BLaER1 (cell line): ENCODE results near the gene KL.

ENCODE experiments used
- H3K27ac ChIP-seq: shearing (Covaris generic); formaldehyde crosslinking; 2 replicates; pipeline ENCODE4 v1.8.1; 2022
- H3K27me3 ChIP-seq: shearing (Covaris generic); formaldehyde crosslinking; 2 replicates; pipeline ENCODE4 v1.8.1; 2022
- H3K36me3 ChIP-seq: shearing (Covaris generic); formaldehyde crosslinking; 2 replicates; pipeline ENCODE4 v1.8.1; 2022
- H3K4me1 ChIP-seq: shearing (Covaris generic); formaldehyde crosslinking; 2 replicates; pipeline ENCODE4 v1.8.1; 2022
- H3K4me2 ChIP-seq: shearing (Covaris generic); formaldehyde crosslinking; 2 replicates; pipeline ENCODE4 v1.8.1; 2022
- H3K4me3 ChIP-seq: shearing (Covaris generic); formaldehyde crosslinking; 2 replicates; pipeline ENCODE4 v1.8.1; 2022
- H3K9ac ChIP-seq: shearing (Covaris generic); formaldehyde crosslinking; 2 replicates; pipeline ENCODE4 v1.8.1; 2022
- H3K9me3 ChIP-seq: shearing (Covaris generic); formaldehyde crosslinking; 2 replicates; pipeline ENCODE4 v1.8.1; 2022
- H4K20me1 ChIP-seq: shearing (Covaris generic); formaldehyde crosslinking; 2 replicates; pipeline ENCODE4 v1.8.1; 2022
- Cebpa-rat ChIP-seq: shearing (Covaris generic); IDR thresholded peaks from 2 replicates; pipeline ENCODE4 v1.8.1; 2022

Gene KL

DNA sequence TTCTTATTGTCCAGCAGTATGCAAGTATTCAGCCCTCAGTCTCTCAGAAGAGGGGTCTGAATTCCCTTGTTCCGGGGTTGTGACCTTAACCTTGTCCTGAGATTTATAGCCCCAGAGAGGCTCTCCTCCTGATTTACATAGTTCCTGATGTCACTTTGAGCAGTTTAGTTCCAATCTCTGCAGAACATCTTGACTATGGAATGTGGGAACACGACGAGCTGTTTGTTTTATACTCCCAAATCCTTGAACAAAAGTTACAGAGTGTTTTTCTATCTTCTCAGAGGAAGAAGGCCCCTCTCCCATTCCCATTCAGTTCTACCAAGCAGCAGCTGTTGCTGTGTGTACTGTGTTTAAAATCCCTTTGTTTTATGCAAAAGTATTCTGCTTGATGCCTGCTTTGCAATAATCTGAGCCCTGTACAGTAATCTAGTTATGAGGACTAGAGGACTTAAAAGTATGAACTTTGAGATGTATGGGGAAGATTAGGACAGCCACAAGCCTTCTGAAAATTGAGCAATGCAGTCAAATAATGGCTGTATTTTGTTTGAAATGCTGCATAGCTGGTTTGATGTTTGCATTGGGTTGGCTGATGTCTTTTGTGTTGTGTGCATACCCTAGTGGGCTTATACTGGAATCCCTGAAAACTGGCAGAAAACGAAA, 74.7 kb downstream of the KL start:
- no peak overlapping the region for H3K9ac ChIP-seq
- no peak overlapping the region for H3K27ac ChIP-seq
- no peaks in the 10 kb centered on the region for H3K36me3 ChIP-seq
- H4K20me1 ChIP-seq, result no peaks in the 10 kb centered on the region
- no peak overlapping the region for H3K4me3 ChIP-seq
- H3K4me1 ChIP-seq, result no peaks in the 10 kb centered on the region
- TF ChIP-seq Cebpa-rat, result no peak
- no peaks in the 10 kb centered on the region for H3K9me3 ChIP-seq
- H3K27me3 ChIP-seq, result no peaks in the 10 kb centered on the region
- H3K4me2 ChIP-seq, result no peak overlapping the region

DNA sequence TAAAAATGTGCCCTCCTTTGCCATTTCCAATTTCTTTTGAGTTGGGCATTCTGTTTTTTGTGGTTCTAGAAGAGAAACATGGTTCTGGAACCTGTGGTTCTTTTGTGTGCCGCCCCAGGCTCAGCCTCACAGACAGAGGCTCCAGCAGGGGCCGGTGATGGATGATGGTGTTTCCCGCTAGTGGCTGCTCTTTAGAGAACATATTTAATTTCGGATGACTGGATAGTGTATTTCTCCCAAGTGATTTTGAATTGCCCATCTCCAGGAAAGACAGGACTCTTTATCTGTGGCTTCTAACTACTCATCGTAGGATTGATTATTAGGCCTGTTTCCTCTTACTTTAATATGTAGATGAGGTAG, 75.2 kb downstream of the KL start:
- H3K4me1 ChIP-seq, result no peaks in the 10 kb centered on the region
- no peaks in the 10 kb centered on the region for H3K9me3 ChIP-seq
- TF ChIP-seq Cebpa-rat, result no peak
- no peak overlapping the region for H3K27ac ChIP-seq
- no peaks in the 10 kb centered on the region for H4K20me1 ChIP-seq
- H3K27me3 ChIP-seq, result no peaks in the 10 kb centered on the region
- no peak overlapping the region for H3K4me2 ChIP-seq
- H3K36me3 ChIP-seq, result no peaks in the 10 kb centered on the region
- H3K9ac ChIP-seq, result no peak overlapping the region
- no peak overlapping the region for H3K4me3 ChIP-seq

DNA sequence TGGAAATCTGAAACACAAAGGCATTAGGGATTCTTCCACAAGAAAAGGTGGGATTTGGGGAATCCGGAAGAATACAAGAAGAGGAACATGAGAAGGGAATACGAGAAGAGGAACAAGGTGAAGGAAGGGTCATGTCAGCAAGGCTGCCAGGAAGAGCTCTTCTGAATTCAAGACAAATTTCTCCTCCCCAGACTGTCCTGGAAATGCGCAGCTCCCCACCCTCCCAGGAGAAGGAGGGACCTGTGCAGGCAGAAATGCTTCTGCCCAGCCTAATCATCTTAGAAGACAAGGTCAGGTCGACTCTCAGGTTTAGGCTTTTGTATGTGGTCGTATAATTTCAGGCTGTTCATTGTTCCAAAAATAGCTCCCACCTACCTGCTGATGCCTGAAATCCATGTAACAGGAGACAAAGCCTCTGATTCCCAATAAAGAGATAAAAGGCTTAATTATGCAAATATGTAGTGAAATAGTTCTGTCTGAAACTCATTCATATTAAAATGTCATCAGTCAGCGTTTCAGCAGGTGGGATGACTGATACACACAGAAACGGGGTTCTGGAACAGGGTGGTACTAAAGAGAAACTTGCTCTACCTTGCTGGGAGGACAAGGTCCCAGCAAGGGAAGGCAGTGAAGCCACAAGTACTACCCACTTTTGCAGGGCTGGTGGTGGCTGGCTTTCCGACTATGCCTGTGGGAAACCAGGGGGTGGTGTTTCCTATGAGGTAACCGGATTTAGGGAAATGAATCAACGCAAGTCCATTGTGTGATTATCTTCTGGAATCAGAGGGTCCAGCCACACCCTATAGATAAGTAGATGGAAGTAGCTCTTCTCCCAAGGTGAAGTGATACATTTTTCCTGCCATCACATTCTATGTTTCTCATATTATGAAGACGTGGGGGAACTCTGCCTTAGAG, 76.1 kb downstream of the KL start:
- Histone ChIP-seq H3K27me3 (no peaks in the 10 kb centered on the region), H3K36me3 (no peaks in the 10 kb centered on the region), H4K20me1 (no peaks in the 10 kb centered on the region), H3K4me2 (no peak overlapping the region), H3K9ac (no peak overlapping the region), H3K9me3 (no peaks in the 10 kb centered on the region), H3K4me1 (no peaks in the 10 kb centered on the region), H3K27ac (no peak overlapping the region), H3K4me3 (no peak overlapping the region)
- no peak for TF ChIP-seq Cebpa-rat

DNA sequence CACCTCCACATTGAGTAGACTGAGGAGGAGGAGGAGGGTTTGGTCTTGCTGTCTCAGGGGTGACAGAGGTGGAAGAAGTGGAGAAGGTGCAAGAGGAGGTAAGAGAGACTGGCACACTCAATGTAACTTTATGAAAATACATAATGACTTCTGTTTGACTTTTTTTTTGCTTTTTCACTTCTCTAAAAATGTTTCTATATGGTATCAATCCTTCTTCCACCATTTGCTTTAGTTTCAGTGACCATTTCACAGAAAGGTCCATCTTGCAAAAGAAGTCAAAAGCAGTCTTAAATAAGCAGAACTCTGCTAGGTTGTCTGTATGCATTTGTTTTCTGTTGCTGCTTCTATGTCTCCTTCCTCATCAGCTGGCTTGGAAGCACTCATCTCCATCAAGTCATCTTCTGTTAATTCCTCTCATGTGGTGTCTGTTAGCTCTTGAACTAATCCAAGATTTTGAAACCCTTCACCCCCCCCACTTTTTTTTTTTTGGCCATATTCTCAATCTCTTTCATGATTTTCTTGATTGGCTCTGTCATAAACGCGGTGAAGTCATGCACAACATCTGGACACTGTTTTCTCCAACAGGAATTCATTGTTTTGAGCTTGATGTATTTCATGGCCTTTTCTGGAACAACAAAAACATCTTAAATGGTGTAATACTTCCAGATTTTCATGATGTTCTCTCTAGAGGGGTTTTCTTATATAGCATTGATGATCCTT, 80.8 kb downstream of the KL start:
- H3K27ac ChIP-seq, result no peak overlapping the region
- TF ChIP-seq Cebpa-rat, result no peak
- H3K9me3 ChIP-seq, result no peaks in the 10 kb centered on the region; the same call in 1 of the 2 replicates
- no peak overlapping the region for H3K4me3 ChIP-seq
- H3K4me1 ChIP-seq, result no peaks in the 10 kb centered on the region
- no peaks in the 10 kb centered on the region for H3K27me3 ChIP-seq
- H3K36me3 ChIP-seq, result no peaks in the 10 kb centered on the region
- H3K9ac ChIP-seq, result no peak overlapping the region
- no peaks in the 10 kb centered on the region for H4K20me1 ChIP-seq
- no peak overlapping the region for H3K4me2 ChIP-seq

DNA sequence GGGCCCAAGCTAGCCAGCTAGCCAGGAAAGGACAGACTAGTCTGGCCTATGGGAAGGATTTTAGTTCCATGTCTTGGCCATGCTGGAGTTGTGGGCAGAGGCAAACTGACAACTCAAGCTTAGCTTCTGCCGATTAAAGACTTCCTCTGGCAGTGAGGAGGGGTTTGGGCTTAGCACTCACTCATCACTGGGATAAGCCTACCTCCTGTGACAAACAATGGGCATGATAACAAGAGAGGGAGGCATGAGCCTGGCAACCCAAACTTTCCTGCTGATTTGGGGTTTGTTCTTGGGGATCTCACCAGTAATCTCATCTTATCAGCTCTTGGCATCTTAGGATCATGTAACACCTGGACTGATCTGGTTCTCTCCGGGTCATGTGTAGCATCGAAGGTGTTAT, 83.6 kb downstream of the KL start:
- Histone ChIP-seq H3K9me3 (no peaks in the 10 kb centered on the region; the same call in 1 of the 2 replicates), H4K20me1 (no peaks in the 10 kb centered on the region), H3K4me1 (no peaks in the 10 kb centered on the region), H3K9ac (no peak overlapping the region), H3K4me2 (no peak overlapping the region), H3K27ac (no peak overlapping the region), H3K36me3 (no peaks in the 10 kb centered on the region), H3K27me3 (no peaks in the 10 kb centered on the region), H3K4me3 (no peak overlapping the region)
- TF ChIP-seq Cebpa-rat, result no peak

DNA sequence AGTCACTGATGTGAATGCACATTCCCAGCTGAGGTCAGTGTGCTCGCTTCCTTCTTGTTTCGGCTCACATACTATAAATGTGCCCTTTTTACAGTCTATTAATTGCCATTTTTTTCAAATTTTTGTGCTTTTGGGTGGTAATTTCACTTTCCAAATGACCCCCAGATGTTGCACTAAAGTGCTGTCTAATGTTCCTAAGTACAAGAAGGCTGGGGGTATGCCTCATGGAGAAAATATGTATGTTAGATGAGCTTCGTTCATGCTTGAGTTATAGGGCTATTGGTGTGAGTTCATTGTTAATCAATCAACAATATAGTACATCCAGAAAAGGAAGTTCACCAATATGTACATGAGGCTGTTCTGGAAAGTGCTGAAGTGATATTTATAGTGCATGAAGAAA, 84.7 kb downstream of the KL start:
- Histone ChIP-seq H4K20me1 (no peaks in the 10 kb centered on the region), H3K27ac (no peak overlapping the region), H3K9me3 (no peaks in the 10 kb centered on the region; the same call in 1 of the 2 replicates), H3K4me1 (0 out of 2 replicates have a peak, but pooled peaks cover 6% of the 10 kb centered on the region), H3K4me3 (no peak overlapping the region), H3K36me3 (no peaks in the 10 kb centered on the region), H3K27me3 (no peaks in the 10 kb centered on the region), H3K4me2 (no peak overlapping the region), H3K9ac (no peak overlapping the region)
- no peak for TF ChIP-seq Cebpa-rat

DNA sequence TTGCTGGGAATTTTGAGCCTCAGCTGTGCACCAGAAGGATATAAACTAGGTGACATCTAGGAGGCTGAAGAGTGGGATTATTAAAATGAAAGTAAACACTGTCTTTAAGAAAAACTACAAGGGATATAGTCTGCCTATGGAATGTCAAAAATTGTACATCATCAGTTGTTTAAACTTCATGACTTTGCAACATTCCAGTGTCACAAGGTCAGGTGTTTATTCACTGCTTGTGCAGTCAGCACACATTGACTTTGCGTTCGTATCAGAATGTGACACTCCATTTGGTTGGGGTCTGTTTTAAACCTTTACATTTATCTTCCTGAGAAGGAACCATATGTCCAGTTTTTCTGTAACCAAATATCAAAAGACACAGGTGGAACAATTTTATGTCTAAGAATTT, 85.6 kb downstream of the KL start:
- Histone ChIP-seq H3K27me3 (no peaks in the 10 kb centered on the region), H4K20me1 (no peaks in the 10 kb centered on the region), H3K4me1 (0 out of 2 replicates have a peak, but pooled peaks cover 6% of the 10 kb centered on the region), H3K9me3 (no peaks in the 10 kb centered on the region; the same call in 1 of the 2 replicates), H3K36me3 (no peaks in the 10 kb centered on the region), H3K4me3 (no peak overlapping the region), H3K4me2 (no peak overlapping the region), H3K9ac (no peak overlapping the region), H3K27ac (no peak overlapping the region)
- TF ChIP-seq Cebpa-rat, result no peak

DNA sequence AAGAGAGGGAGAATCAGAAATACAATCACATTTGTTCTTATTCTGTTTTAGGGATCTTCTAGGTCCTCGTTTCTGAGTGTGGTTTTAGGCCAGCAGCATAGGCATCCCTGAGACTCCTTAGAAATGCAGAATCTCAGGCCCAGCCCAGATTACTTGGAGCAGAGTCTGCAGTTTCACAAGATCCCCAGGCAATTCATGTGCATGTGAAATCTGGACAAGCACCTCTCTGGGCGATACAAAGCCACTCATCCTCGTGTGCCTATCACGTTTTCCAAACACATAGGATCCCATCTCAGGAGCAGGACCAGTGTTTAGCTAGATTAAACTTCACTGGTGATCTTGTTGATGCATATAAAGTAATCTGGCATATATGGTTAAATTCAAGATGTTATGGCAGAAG, 87.2 kb downstream of the KL start:
- Histone ChIP-seq H3K9ac (no peak overlapping the region), H3K9me3 (no peaks in the 10 kb centered on the region), H3K4me3 (no peak overlapping the region), H3K4me1 (0 out of 2 replicates have a peak, but pooled peaks cover 6% of the 10 kb centered on the region), H3K36me3 (no peaks in the 10 kb centered on the region), H3K27ac (no peak overlapping the region), H4K20me1 (no peaks in the 10 kb centered on the region), H3K27me3 (no peaks in the 10 kb centered on the region), H3K4me2 (no peak overlapping the region)
- TF ChIP-seq Cebpa-rat, result no peak

DNA sequence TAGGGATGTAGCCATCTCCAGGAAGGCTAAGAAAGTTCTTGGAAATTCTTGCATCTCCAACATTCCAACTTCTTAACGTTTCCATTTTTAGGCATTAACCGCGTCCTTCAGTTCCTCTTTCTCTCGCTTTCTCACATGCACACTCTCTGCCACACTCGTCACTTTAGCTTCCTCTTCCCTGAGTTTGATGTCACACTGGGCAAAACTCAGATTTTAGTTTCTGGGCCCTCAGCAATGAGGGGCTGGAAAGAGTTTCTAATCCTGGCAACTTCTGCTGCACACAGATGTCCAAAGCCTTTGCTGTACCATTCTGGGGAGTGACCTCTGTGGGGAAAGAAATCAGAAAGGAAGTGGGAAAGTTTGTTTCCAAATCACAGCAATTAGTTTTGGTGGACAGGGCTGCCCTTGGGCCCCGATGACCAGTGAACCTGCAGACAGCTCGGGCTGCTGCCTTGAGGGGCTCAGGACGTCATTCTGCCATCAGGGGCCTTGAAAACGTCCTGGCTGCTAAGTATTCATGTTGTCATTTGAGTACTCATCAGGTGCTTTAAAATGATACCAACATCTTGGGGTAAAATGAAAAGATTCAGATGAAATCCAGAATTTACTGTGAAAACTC, 89.3 kb downstream of the KL start:
- no peak for TF ChIP-seq Cebpa-rat
- Histone ChIP-seq H3K27me3 (no peaks in the 10 kb centered on the region), H3K9ac (no peak overlapping the region), H3K36me3 (no peaks in the 10 kb centered on the region), H3K9me3 (no peaks in the 10 kb centered on the region), H3K4me2 (peak overlapping the region; percentile 11; the same call in 1 of the 2 replicates), H4K20me1 (no peaks in the 10 kb centered on the region), H3K27ac (no peak overlapping the region), H3K4me1 (peaks cover 6% of the 10 kb centered on the region; the same call in 1 of the 2 replicates), H3K4me3 (no peak overlapping the region)
